WERI-Rb-1 (cell line): ENCODE results near the gene FGF2.

Source experiments
- DNase-seq: peaks from one replicate; pipeline ENCODE4 v3.0.0-alpha.2; 2020
- H3K27ac ChIP-seq: fragments of 250-450 bp; sonication (Bioruptor Pico); 2 replicates; pipeline ENCODE4 v1.5.1; 2020; ENCODE audit warnings: mild to moderate bottlenecking, moderate library complexity
- H3K27me3 ChIP-seq: fragments of 250-450 bp; sonication (Bioruptor Pico); 2 replicates; pipeline ENCODE4 v1.5.1; 2021; ENCODE audit warnings: mild to moderate bottlenecking, low read depth, moderate library complexity; ENCODE audit not compliant: insufficient read depth, severe bottlenecking
- H3K36me3 ChIP-seq: fragments of 250-450 bp; sonication (Bioruptor Pico); 2 replicates; pipeline ENCODE4 v1.5.1; 2020; ENCODE audit warnings: mild to moderate bottlenecking, moderate library complexity
- H3K4me3 ChIP-seq: 2 replicates; pipeline ENCODE4 v1.5.1; 2011; ENCODE audit warnings: low read depth, mild to moderate bottlenecking, control low read depth, low read length
- H3K9me3 ChIP-seq: fragments of 250-450 bp; sonication (Bioruptor Pico); 2 replicates; pipeline ENCODE4 v1.5.1; 2021; ENCODE audit warnings: mild to moderate bottlenecking, moderate library complexity; ENCODE audit not compliant: severe bottlenecking
- TF ChIP-seq, protein P1 (sequence below): IDR thresholded peaks from 2 replicates; pipeline ENCODE4 v1.5.1; 2011; ENCODE audit warnings: low read depth, mild to moderate bottlenecking, control low read depth, inconsistent platforms, low read length

Gene FGF2

DNA sequence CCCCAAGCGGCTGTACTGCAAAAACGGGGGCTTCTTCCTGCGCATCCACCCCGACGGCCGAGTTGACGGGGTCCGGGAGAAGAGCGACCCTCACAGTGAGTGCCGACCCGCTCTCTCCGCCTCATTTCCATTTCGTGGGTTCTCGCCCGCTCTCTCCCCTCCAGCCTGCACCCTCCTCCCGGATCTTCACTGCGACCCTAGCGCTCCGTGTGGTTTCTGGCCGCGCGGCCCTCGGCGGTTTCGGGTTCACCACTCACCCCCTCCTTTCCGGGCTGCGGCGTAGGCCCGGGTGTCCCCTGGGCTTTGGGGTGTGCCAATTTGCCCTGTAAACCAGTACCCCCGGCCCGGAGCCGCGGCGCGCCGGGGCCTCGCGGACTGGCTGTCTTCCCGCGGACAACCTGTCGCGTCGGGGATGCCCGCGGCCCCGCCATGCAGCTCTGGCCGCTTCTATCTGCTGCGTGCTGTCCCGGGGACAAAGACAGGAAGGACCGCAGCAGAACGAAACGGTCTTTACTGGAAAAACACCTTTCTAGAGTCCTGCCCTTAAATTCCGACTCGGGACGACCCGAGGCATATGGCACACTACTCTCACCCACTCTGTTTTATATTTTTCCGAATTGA, 737 bp downstream of the FGF2 start:
- Histone ChIP-seq H3K27me3 (no peaks in the 10 kb centered on the region), H3K36me3 (peaks cover 3% of the 10 kb centered on the region; the same call in 1 of the 2 replicates), H3K4me3 (peak overlapping the region; percentile 86), H3K27ac (peak overlapping the region; percentile 47), H3K9me3 (no peaks in the 10 kb centered on the region)
- peak; percentile 67 for DNase-seq
- TF ChIP-seq, protein P1, sequence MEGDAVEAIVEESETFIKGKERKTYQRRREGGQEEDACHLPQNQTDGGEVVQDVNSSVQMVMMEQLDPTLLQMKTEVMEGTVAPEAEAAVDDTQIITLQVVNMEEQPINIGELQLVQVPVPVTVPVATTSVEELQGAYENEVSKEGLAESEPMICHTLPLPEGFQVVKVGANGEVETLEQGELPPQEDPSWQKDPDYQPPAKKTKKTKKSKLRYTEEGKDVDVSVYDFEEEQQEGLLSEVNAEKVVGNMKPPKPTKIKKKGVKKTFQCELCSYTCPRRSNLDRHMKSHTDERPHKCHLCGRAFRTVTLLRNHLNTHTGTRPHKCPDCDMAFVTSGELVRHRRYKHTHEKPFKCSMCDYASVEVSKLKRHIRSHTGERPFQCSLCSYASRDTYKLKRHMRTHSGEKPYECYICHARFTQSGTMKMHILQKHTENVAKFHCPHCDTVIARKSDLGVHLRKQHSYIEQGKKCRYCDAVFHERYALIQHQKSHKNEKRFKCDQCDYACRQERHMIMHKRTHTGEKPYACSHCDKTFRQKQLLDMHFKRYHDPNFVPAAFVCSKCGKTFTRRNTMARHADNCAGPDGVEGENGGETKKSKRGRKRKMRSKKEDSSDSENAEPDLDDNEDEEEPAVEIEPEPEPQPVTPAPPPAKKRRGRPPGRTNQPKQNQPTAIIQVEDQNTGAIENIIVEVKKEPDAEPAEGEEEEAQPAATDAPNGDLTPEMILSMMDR: peak; percentile 49

DNA sequence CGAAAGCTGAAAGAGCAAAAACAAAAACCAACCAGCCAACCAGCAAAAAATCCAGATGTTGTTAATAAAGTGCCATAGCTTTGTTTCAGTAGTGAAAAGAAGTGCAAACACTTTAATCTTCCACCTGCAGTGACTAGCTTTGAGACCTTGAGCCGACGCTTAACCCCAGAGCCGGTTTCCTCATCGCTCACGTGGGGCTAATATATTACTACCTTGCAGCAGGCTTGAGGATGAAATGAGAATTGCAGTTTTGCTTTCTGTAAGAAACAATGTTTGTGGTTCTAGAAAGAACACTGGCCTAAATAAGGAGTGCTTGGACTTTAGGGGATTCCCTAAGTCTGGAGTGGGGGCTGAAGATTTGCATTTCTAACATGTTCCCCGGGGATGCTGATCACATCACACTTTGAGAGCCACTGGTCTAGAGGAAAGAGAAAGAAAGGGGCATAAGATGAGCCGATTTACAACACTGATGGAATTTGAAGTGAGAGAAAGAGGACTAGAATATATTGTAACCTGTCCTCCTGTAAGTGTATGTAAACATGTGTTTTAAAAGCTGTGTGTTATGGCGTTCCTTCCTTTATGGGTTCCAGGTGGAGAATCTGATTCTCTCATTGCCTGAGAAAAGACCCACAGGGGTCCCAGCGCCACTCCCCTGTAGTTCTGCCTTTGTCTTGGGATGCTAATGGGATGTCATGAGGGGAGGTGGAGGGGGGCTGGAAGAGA, 1.4 kb downstream of the FGF2 start:
- Histone ChIP-seq H3K36me3 (peaks cover 3% of the 10 kb centered on the region; the same call in 1 of the 2 replicates), H3K27me3 (no peaks in the 10 kb centered on the region), H3K27ac (no peak overlapping the region; the same call in 1 of the 2 replicates), H3K9me3 (no peaks in the 10 kb centered on the region), H3K4me3 (peak overlapping the region; percentile 86)
- peak; percentile 47 for DNase-seq
- TF ChIP-seq, protein P1: 0 out of 2 replicates have a peak, but pooled peaks have one; percentile 6

DNA sequence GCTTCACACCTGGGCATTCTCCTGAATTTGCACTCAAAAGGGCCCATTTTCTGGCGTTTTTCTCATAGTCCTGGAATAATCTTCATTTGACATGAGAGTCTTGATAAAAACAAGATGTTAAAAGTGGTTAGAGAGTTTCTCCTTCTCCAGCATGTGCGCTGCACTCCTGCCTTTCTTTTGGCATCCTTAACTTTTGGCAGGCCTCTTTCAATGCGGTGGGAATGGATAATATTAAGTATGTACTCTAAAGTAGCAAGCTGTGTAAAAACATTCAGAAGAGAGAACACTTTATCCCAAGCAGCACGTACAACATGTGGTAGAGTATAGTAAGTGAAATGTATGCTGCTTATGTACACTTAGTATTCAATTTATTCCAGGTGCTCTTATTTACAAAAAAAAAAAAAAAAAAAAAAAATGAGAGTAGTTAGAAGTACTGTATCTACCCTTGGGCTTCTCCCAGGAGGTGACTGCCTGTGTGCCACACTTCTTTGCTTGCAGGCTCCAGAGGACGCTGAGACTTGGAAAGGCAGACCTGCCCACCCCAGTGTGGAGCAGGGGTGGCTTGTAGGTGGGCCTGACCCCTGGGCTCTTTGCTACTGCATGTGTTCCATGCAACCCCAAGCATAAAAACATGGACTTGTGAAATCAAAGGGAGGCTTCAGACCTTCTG, 3.9 kb downstream of the FGF2 start:
- H3K9me3 ChIP-seq: no peaks in the 10 kb centered on the region
- peaks cover 3% of the 10 kb centered on the region; the same call in 1 of the 2 replicates for H3K36me3 ChIP-seq
- no peaks in the 10 kb centered on the region for H3K27me3 ChIP-seq
- no peak overlapping the region for H3K4me3 ChIP-seq
- TF ChIP-seq, protein P1: no peak
- no peak overlapping the region for H3K27ac ChIP-seq
- DNase-seq: no peak

DNA sequence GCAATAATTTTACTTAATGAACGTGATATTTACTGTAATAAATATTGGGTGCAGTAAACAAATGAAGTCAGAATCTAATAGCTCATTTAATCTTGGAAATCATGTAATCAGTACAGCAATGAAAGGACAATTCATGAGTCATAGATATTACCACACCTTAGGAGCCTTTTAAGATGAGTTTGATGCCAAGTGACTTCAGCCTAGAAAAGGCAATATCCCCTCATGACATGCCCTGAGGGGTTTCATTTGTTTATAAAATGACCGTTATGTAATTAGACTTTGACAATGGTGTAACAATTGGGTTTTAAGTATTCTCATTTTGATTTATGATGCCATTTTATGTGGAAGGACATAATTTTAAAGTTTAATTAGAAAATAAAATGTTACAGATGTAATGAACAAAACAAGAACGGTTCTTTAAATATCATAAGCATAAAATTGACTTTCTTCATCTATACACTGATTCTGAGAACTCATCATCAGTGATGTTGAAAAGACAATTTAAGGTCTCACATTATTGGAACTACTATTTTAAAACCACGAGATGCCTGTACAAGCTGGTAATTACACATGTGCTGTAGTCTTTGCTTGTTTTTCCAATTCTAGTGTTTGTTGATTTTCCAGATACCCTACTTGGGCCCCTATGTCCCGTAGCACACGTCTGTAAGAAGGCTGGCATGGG, 5.0 kb downstream of the FGF2 start:
- Histone ChIP-seq H3K27ac (no peak overlapping the region), H3K4me3 (no peak overlapping the region), H3K36me3 (peaks cover 3% of the 10 kb centered on the region; the same call in 1 of the 2 replicates), H3K9me3 (no peaks in the 10 kb centered on the region), H3K27me3 (no peaks in the 10 kb centered on the region)
- TF ChIP-seq, protein P1: no peak
- no peak for DNase-seq

DNA sequence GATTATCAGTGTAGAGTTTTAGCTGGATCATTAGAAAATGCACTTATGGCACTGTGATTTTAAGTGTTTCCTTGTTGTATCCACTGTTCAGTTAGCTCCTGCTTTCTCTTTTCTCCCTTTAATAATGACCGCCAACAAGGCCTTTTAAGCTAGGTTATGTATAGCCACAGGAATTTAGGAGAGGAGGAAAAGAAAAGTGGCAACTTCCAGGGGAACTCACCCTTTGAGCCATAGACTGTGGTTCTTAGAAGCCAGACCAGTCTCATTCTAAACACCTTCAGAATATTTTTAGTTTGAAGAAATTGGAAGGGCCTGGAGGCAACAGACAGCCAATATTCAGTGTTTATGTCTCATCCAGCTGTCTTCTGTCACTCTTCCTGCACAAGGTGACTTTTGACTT, 6.1 kb downstream of the FGF2 start:
- H3K36me3 ChIP-seq: no peaks in the 10 kb centered on the region
- DNase-seq: no peak
- H3K9me3 ChIP-seq: no peaks in the 10 kb centered on the region
- H3K27me3 ChIP-seq: no peaks in the 10 kb centered on the region
- TF ChIP-seq, protein P1: no peak
- no peak overlapping the region for H3K27ac ChIP-seq
- no peak overlapping the region for H3K4me3 ChIP-seq
